Activated CD8-positive, alpha-beta T cell treated with anti-CD3 and anti-CD28 coated beads for 36 hours (primary cell): ENCODE measurements around the gene HSD3B1. TPM values are rescaled to one million over a fixed set of nuclear protein-coding genes. Genes with fewer than 3 reads are reported as not detected.

ENCODE experiments used
- ATAC-seq: fragments of 200-7000 bp; cut with Tn5 transposase; one replicate; pipeline ENCODE4 v1.10.0; 2021; ENCODE audit warnings: mild to moderate bottlenecking, moderate library complexity
- CTCF ChIA-PET: fragments of 350-600 bp; sonication (Branson Sonifier 250); formaldehyde crosslinking; loops from one replicate; lab custom pipeline; 2021; ENCODE audit warnings: antibody characterized with exemption; lab: Charles Lee
- POLR2A ChIA-PET: fragments of 350-600 bp; sonication (Branson Sonifier 250); formaldehyde crosslinking; loops from one replicate; lab custom pipeline; 2021; ENCODE audit warnings: antibody characterized with exemption; lab: Charles Lee
- DNase-seq: peaks from one replicate; pipeline ENCODE4 v3.0.0-alpha.2; 2020
- H3K27ac Mint-ChIP-seq: one replicate; pipeline ENCODE4 v1.8.0; 2021; ENCODE audit warnings: mild to moderate bottlenecking, mixed read lengths
- H3K27me3 Mint-ChIP-seq: one replicate; pipeline ENCODE4 v1.8.0; 2021; ENCODE audit warnings: mixed read lengths
- H3K36me3 Mint-ChIP-seq: one replicate; pipeline ENCODE4 v1.8.0; 2021; ENCODE audit warnings: low read depth, mixed read lengths
- H3K4me1 Mint-ChIP-seq: one replicate; pipeline ENCODE4 v1.8.0; 2021; ENCODE audit warnings: low read depth, mixed read lengths
- H3K4me3 Mint-ChIP-seq: one replicate; pipeline ENCODE4 v1.8.0; 2021; ENCODE audit warnings: mild to moderate bottlenecking, moderate library complexity, mixed read lengths
- H3K9me3 Mint-ChIP-seq: one replicate; pipeline ENCODE4 v1.8.0; 2021; ENCODE audit warnings: mixed read lengths
- intact Hi-C: fragments of 100-400 bp; cut with micrococcal nuclease; formaldehyde crosslinking; loops from one replicate; pipeline ENCODE4 v1.10.0; 2022
- total RNA-seq, 2 experiments: library from RNA; stranded (reverse); gene quantifications; one replicate each; pipeline ENCODE4 v1.2.3, GENCODE V29; 2021
- TF ChIP-seq, protein P1 (sequence below): fragments of 200-600 bp; IDR thresholded peaks from one replicate; pipeline ENCODE4 v1.8.0; 2022; ENCODE audit warnings: antibody characterized with exemption, mild to moderate bottlenecking

HSD3B1 gene
- total RNA-seq, 2 experiments from 2014 or later: not detected

DNA sequence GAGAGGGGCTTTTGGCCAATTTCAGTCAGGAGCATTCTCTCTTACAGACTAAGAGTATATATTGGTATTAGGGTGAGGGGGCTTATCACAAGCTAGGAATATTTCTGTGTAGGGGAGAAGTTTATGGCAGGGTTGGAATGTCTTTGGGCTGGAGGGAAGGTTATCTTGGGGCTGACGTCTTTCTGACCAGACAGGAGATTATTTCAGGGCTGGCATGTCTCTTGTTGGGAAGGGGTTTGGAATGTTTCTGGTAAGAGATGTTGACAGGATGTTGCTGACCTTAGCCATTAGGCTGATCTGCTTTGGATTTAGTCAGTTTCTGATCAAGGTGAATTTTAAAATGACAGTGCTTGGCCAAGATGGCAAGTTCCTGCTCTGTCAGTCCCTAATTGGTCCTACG, 17.8 kb upstream of the HSD3B1 start:
- Mint-ChIP-seq H3K4me1 (no peaks in the 10 kb centered on the region), H3K27ac (no peak overlapping the region), H3K36me3 (no peaks in the 10 kb centered on the region), H3K9me3 (no peaks in the 10 kb centered on the region), H3K4me3 (no peak overlapping the region), H3K27me3 (peaks cover 2% of the 10 kb centered on the region)
- ChIA-PET CTCF (no interaction called here), POLR2A (no interaction called here)
- TF ChIP-seq, protein P1, sequence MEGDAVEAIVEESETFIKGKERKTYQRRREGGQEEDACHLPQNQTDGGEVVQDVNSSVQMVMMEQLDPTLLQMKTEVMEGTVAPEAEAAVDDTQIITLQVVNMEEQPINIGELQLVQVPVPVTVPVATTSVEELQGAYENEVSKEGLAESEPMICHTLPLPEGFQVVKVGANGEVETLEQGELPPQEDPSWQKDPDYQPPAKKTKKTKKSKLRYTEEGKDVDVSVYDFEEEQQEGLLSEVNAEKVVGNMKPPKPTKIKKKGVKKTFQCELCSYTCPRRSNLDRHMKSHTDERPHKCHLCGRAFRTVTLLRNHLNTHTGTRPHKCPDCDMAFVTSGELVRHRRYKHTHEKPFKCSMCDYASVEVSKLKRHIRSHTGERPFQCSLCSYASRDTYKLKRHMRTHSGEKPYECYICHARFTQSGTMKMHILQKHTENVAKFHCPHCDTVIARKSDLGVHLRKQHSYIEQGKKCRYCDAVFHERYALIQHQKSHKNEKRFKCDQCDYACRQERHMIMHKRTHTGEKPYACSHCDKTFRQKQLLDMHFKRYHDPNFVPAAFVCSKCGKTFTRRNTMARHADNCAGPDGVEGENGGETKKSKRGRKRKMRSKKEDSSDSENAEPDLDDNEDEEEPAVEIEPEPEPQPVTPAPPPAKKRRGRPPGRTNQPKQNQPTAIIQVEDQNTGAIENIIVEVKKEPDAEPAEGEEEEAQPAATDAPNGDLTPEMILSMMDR: no peak
- DNase-seq: no peak
- no peak for ATAC-seq
- intact Hi-C loops: no loop called here

DNA sequence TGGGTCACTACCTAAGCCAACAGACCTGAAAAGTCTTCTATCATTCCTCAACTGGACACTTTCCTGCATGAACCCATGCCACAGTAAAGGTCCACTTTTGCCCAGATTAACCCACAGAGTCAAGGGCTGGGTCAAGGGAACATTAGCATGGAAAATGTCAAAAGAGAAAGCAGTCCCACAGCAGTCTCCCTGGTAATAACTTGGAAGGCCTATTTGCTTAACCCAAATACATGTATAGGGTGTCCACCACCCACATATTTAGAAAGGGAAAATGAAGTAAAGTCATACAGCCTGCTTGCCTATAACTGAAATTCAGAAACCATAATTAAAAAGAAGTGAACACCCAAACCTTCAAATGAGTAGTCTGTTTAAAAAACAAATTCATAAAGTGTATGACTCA, 16.1 kb upstream of the HSD3B1 start:
- Mint-ChIP-seq H3K9me3 (no peaks in the 10 kb centered on the region), H3K27ac (no peak overlapping the region), H3K4me3 (no peak overlapping the region), H3K36me3 (no peaks in the 10 kb centered on the region), H3K27me3 (peaks cover 4% of the 10 kb centered on the region), H3K4me1 (no peaks in the 10 kb centered on the region)
- no peak for DNase-seq
- intact Hi-C loops: no loop called here
- ATAC-seq: no peak
- POLR2A ChIA-PET: no interaction called here
- CTCF ChIA-PET: no interaction called here
- TF ChIP-seq, protein P1: no peak

DNA sequence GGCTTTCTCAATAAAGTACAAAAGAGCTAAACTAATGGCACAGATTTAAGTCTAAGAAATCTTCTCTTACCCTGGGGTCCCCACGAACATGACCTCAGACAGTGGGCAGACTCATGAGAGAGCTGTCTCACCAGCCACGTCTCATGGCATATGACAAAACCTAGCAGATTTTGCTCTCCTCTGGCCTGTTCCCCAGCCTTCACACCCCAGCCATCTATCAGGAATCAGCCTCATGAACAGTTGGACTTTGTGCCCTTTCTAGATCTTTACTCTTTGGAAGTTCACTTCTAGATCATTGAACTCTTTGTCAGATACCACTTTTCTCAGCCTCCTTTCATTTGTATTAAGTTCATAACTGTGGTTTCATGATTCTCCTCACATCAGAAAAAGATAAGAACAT, 14.2 kb upstream of the HSD3B1 start:
- Mint-ChIP-seq H3K4me1 (no peaks in the 10 kb centered on the region), H3K27ac (no peak overlapping the region), H3K36me3 (no peaks in the 10 kb centered on the region), H3K4me3 (no peak overlapping the region), H3K9me3 (no peaks in the 10 kb centered on the region), H3K27me3 (peaks cover 6% of the 10 kb centered on the region)
- no peak for DNase-seq
- ChIA-PET CTCF (no interaction called here), POLR2A (no interaction called here)
- intact Hi-C loops: no loop called here
- TF ChIP-seq, protein P1: no peak
- no peak for ATAC-seq

DNA sequence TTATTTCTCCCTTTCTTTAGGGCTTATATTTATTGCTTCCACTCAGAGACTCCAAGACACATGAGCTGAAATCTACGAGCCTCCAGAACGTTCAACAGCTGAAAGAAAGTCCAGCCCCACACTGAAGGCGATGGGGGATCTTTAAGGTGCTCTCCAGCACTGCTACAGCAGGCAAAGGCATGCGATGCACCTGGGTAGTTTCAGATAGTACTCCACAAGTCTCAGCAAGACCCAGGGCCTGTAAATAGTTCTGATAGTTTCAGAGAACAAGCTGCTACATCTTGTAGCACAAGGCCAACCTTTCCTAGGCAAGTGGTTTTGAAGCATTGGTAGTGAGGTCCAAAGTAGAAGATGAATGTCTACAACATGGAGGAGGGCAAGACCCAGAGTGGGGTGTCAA, 2.2 kb upstream of the HSD3B1 start:
- Mint-ChIP-seq H3K9me3 (peaks cover 3% of the 10 kb centered on the region), H3K27me3 (no peaks in the 10 kb centered on the region), H3K36me3 (no peaks in the 10 kb centered on the region), H3K4me3 (no peak overlapping the region), H3K27ac (no peak overlapping the region), H3K4me1 (no peaks in the 10 kb centered on the region)
- TF ChIP-seq, protein P1: no peak
- POLR2A ChIA-PET: no interaction called here
- DNase-seq: no peak
- CTCF ChIA-PET: no interaction called here
- ATAC-seq: no peak
- intact Hi-C loops: no loop called here

DNA sequence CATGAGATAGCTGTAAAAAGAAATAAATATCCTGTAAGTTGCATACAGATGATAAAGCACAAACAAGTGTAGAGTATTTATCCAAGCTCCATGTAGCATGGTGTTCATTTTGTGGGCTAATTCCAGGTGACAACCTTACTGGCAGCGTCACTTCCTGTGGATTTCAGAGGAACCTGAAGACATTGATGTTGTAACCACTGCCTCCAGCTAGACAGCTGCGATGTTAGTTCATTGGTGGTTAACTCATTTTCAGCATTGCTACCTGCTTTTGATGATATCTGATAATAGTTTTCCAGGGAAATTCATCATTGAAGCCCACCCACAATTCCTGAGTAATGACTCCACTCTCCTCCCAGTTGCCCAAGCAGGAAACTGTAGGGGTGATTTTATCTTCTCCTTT, 3.0 kb downstream of the HSD3B1 start:
- Mint-ChIP-seq H3K27ac (no peak overlapping the region), H3K9me3 (no peaks in the 10 kb centered on the region), H3K4me1 (no peaks in the 10 kb centered on the region), H3K27me3 (peaks cover 11% of the 10 kb centered on the region), H3K4me3 (no peak overlapping the region), H3K36me3 (no peaks in the 10 kb centered on the region)
- ChIA-PET POLR2A (no interaction called here), CTCF (no interaction called here)
- ATAC-seq (no peak), DNase-seq (no peak)
- intact Hi-C loops: no loop called here
- TF ChIP-seq, protein P1: no peak
